Endothelial cell of umbilical vein (primary cell): Measurements from ENCODE around the gene PLCG2.

Source experiments
- CTCF ChIP-seq, 2 donors: IDR thresholded peaks; 1 replicate in 1 of 2; 2 replicates in 1 of 2; pipeline ENCODE4 v1.5.1; 2011; ENCODE audit warnings: low read length in 2 of 2, mild to moderate bottlenecking in 2 of 2, moderate library complexity in 2 of 2, control low read depth in 1 of 2, inconsistent platforms in 1 of 2, low read depth in 1 of 2; ENCODE audit not compliant: insufficient read depth in 1 of 2; ENCODE audit errors: extremely low read depth in 1 of 2
- EZH2 ChIP-seq: IDR thresholded peaks from 2 replicates; pipeline ENCODE4 v1.6.1; 2012; ENCODE audit warnings: borderline replicate concordance, low read depth, mild to moderate bottlenecking, moderate library complexity, low read length, inconsistent platforms; ENCODE audit not compliant: severe bottlenecking
- FOS ChIP-seq: IDR thresholded peaks from 2 replicates; pipeline ENCODE4 v1.6.1; 2011; ENCODE audit warnings: mild to moderate bottlenecking, low read length, moderate library complexity, borderline replicate concordance; ENCODE audit not compliant: insufficient read depth
- GATA2 ChIP-seq: IDR thresholded peaks from 2 replicates; pipeline ENCODE4 v1.7.0; 2011; ENCODE audit warnings: low read depth, mild to moderate bottlenecking, moderate library complexity, mixed read lengths, low read length; ENCODE audit not compliant: insufficient read length, insufficient read depth
- JUN ChIP-seq: IDR thresholded peaks from 2 replicates; pipeline ENCODE4 v1.6.1; 2011; ENCODE audit warnings: borderline replicate concordance, low read depth; ENCODE audit not compliant: insufficient read length, insufficient read depth
- MAX ChIP-seq: IDR thresholded peaks from 2 replicates; pipeline ENCODE4 v1.6.1; 2011; ENCODE audit not compliant: insufficient read depth, insufficient read length
- MYC ChIP-seq: IDR thresholded peaks from one replicate; pipeline ENCODE4 v1.6.1; 2011; ENCODE audit warnings: mild to moderate bottlenecking, low read depth, low read length
- POLR2A ChIP-seq: IDR thresholded peaks from 2 replicates; pipeline ENCODE4 v1.6.1; 2012; ENCODE audit warnings: low read depth, mild to moderate bottlenecking, control low read depth, low read length
- POLR2AphosphoS5 ChIP-seq: IDR thresholded peaks from 2 replicates; pipeline ENCODE4 v1.6.1; 2012; ENCODE audit warnings: low read depth, mild to moderate bottlenecking, control low read depth, low read length, moderate library complexity; ENCODE audit not compliant: insufficient read depth

GRCh38 chr16:81831722-81832126 is 52.6 kb downstream of the PLCG2 start:
- TF ChIP-seq JUN (no peak), CTCF (IDR thresholded peaks at IDR 0.05; ENCODE audit: extremely low read depth in 1 of 2, insufficient read depth in 1 of 2, low read depth in 1 of 2, low read length in 2 of 2) (no peak), POLR2AphosphoS5 (no peak), MYC (no peak), POLR2A (no peak), GATA2 (no peak), MAX (no peak), EZH2 (no peak), FOS (no peak)
